Measurements from ENCODE around the gene LPAR2. TPM values are rescaled to one million over a fixed set of nuclear protein-coding genes. Genes with fewer than 3 reads are reported as not detected.

LPAR2 gene
- total and polyA plus RNA-seq, 2 experiments from 2014 or later, result 39.4 to 63.1 TPM

GRCh38 chr19:19575411-19575810, 52.6 kb downstream of the LPAR2 start:
- Histone ChIP-seq H3K4me2 (no peak overlapping the region), H3K27ac (ENCODE audit: low read depth) (no peak overlapping the region), H3K9me2 (ENCODE audit: insufficient read depth) (no peaks in the 10 kb centered on the region), H4K20me1 (replicated peaks; ENCODE audit: insufficient read depth) (no peaks in the 10 kb centered on the region), H2AFZ (no peak overlapping the region), H3K27me3 (ENCODE audit: insufficient read depth) (no peaks in the 10 kb centered on the region), H3F3A (replicated peaks; ENCODE audit: low read depth) (no peaks in the 10 kb centered on the region), H3K36me3 (ENCODE audit: insufficient read depth) (no peaks in the 10 kb centered on the region), H3K79me2 (replicated peaks; ENCODE audit: insufficient read depth) (no peaks in the 10 kb centered on the region), H3K4me1 (ENCODE audit: insufficient read depth) (no peaks in the 10 kb centered on the region), H3K4me3 (no peak overlapping the region)
- DNase-seq (ENCODE audit: low spot score) (peak; percentile 37), ATAC-seq (peak; percentile 94)
- TF ChIP-seq STAT1 (IDR thresholded peaks at IDR 0.05; ENCODE audit: unreplicated experiment), result no peak
- no peak for TF ChIP-seq EZH2phosphoT487 (IDR thresholded peaks at IDR 0.05; ENCODE audit: unreplicated experiment)
- no peak for TF ChIP-seq ZNF462 (CRISPR knock-in tag; IDR thresholded peaks at IDR 0.05)
- no peak for TF ChIP-seq REST (IDR thresholded peaks at IDR 0.05; ENCODE audit: unreplicated experiment)
- no peak for TF ChIP-seq EZH2 (IDR thresholded peaks at IDR 0.05; ENCODE audit: low read depth, unreplicated experiment)
- no peak for TF ChIP-seq ZNF114 (CRISPR knock-in tag; IDR thresholded peaks at IDR 0.05)
- no peak for TF ChIP-seq CTCF (conservative IDR thresholded peaks at IDR 0.05; ENCODE audit: low read depth in 2 of 2)
- Mint-ChIP-seq H3K36me3 (ENCODE audit: low read depth) (no peaks in the 10 kb centered on the region), H3K4me1 (peaks cover 7% of the 10 kb centered on the region; the same call in 2 of the 3 replicates), H3K27me3 (ENCODE audit: insufficient read depth, low read depth, poor library complexity) (peaks cover 2% of the 10 kb centered on the region), H3K4me3 (no peak overlapping the region), H3K9me3 (no peaks in the 10 kb centered on the region), H3K27ac (no peak overlapping the region)

Measured in GM23338 (cell line).